Lung (tissue), 12 donors: ENCODE data around the gene SLC35B2. TPM values are rescaled to one million over a fixed set of nuclear protein-coding genes. Genes with fewer than 3 reads are reported as not detected.

Experiments
- ATAC-seq: fragments of 200-7000 bp; cut with Tn5 transposase; one replicate; pipeline ENCODE4 v1.9.1; 2020; ENCODE audit warnings: moderate number of reproducible peaks; ENCODE audit not compliant: insufficient read depth, low FRiP score
- DNase-seq, 3 donors: peaks; one replicate each; pipeline ENCODE4 v3.0.0-alpha.2; 2013 to 2017
- H3K27ac ChIP-seq, 2 donors: one replicate each; pipeline ENCODE4 v1.5.1; 2013; ENCODE audit warnings: mild to moderate bottlenecking in 2 of 2, moderate library complexity in 2 of 2, control low read depth in 1 of 2, inconsistent platforms in 1 of 2, low read depth in 1 of 2, low read length in 1 of 2
- H3K27me3 ChIP-seq, 3 donors: one replicate each; pipeline ENCODE4 v1.5.1; 2013; ENCODE audit warnings: low read length in 2 of 3; ENCODE audit not compliant: control insufficient read depth in 3 of 3, insufficient read depth in 3 of 3
- H3K36me3 ChIP-seq, 4 donors: one replicate each; pipeline ENCODE4 v1.5.1; 2013; ENCODE audit warnings: low read length in 4 of 4, mild to moderate bottlenecking in 1 of 4, moderate library complexity in 1 of 4; ENCODE audit not compliant: control insufficient read depth in 4 of 4, insufficient read depth in 4 of 4
- H3K4me1 ChIP-seq, 5 donors: one replicate each; pipeline ENCODE4 v1.5.1; 2013; ENCODE audit warnings: low read length in 5 of 5, mild to moderate bottlenecking in 2 of 5, moderate library complexity in 1 of 5; ENCODE audit not compliant: control insufficient read depth in 5 of 5, insufficient read depth in 5 of 5
- H3K4me3 ChIP-seq: one replicate; pipeline ENCODE4 v1.5.1; 2013; ENCODE audit warnings: mild to moderate bottlenecking, control low read depth, moderate library complexity
- H3K9ac ChIP-seq, 2 donors: one replicate each; pipeline ENCODE4 v1.5.1; 2013; ENCODE audit warnings: low read length in 2 of 2, control low read depth in 1 of 2; ENCODE audit not compliant: insufficient read depth in 1 of 2
- H3K9me3 ChIP-seq, 4 donors: one replicate each; pipeline ENCODE4 v1.5.1; 2013; ENCODE audit warnings: low read length in 3 of 4, mild to moderate bottlenecking in 1 of 4, moderate library complexity in 1 of 4; ENCODE audit not compliant: control insufficient read depth in 4 of 4, insufficient read depth in 3 of 4
- CTCF ChIP-seq: IDR thresholded peaks from 2 replicates; pipeline ENCODE4 v1.5.1; 2012; ENCODE audit warnings: mild to moderate bottlenecking; ENCODE audit errors: control extremely low read depth, extremely low read depth
- WGBS, 2 donors: extraction: QIAGEN DNeasy Blood & Tissue Kit; methylation state at CpG; one replicate each; pipeline ENCODE4 v1.1.7; 2013; 5-methylcytosine and 5-hydroxymethylcytosine counted together
- polyA plus RNA-seq, 2 donors: library from polyadenylated mRNA; stranded (reverse); fragments of 200-250 nt; gene quantifications; one replicate each; pipeline ENCODE4 v1.2.1, GENCODE V29; 2013
- total RNA-seq, 2 donors: library from RNA; depleted of rRNA in 1 of 2; stranded (reverse); fragments of >200 nt in 1 of 2; gene quantifications; one replicate each; pipeline ENCODE4 v1.2.1, GENCODE V29; 2014 to 2021
- donor health status: control.
- donor health status: control.
- donor health status: Bipolar disorder and iron deficiency.
- donor health status: healthy.
- donor health status: DM: yes; HTN: yes; CAD: no.

Gene SLC35B2
- total and polyA plus RNA-seq, 4 donors = 15.0 to 44.4 (median 34.9) TPM

GRCh38 chr6:44268095-44268628 lies 10.8 kb upstream of the SLC35B2 start:
- H3K4me1 ChIP-seq = peaks cover 6 to 16% (median 10%) of the 10 kb centered on the region in 5 donors
- no peak for ATAC-seq
- peaks cover 0 to 2% (median 0%) of the 10 kb centered on the region in 4 donors for H3K9me3 ChIP-seq
- peak; percentile 85 for TF ChIP-seq CTCF
- no peak overlapping the region for H3K4me3 ChIP-seq
- H3K9ac ChIP-seq = no peak overlapping the region
- no peak overlapping the region for H3K27ac ChIP-seq
- peaks cover 0 to 36% (median 28%) of the 10 kb centered on the region in 3 donors for H3K27me3 ChIP-seq
- no peaks in the 10 kb centered on the region for H3K36me3 ChIP-seq
- peak; percentile 62 to 71 (median 67) for DNase-seq
- WGBS, 2 donors = 22 to 23% methylated on average over 5 of the region's 5 CpGs

- H3K27me3 ChIP-seq = peaks cover 0 to 31% (median 23%) of the 10 kb centered on the region in 3 donors
- peaks cover 6 to 25% (median 12%) of the 10 kb centered on the region in 5 donors for H3K4me1 ChIP-seq
- H3K4me3 ChIP-seq = no peak overlapping the region
- ATAC-seq = no peak
- DNase-seq = no peak
- no peaks in the 10 kb centered on the region for H3K9me3 ChIP-seq
- no peak overlapping the region for H3K9ac ChIP-seq
- no peaks in the 10 kb centered on the region for H3K36me3 ChIP-seq
- no peak overlapping the region for H3K27ac ChIP-seq
- no peak for TF ChIP-seq CTCF
- 74 to 82% methylated on average over 10 of the region's 10 CpGs for WGBS, 2 donors
Observed at GRCh38 chr6:44267252-44267651, 9.9 kb upstream of the SLC35B2 start.

GRCh38 chr6:44266347-44266746 lies 9.0 kb upstream of the SLC35B2 start:
- DNase-seq (no peak), ATAC-seq (no peak)
- Histone ChIP-seq H3K4me1 (peaks cover 6 to 26% (median 12%) of the 10 kb centered on the region in 5 donors), H3K9me3 (no peaks in the 10 kb centered on the region), H3K9ac (no peak overlapping the region), H3K27ac (no peak overlapping the region), H3K27me3 (peaks cover 0 to 22% (median 15%) of the 10 kb centered on the region in 3 donors), H3K36me3 (peaks cover 0 to 6% (median 3%) of the 10 kb centered on the region in 4 donors), H3K4me3 (no peak overlapping the region)
- 72 to 84% methylated on average over 3 of the region's 3 CpGs for WGBS, 2 donors
- no peak for TF ChIP-seq CTCF
